ENCODE results near the gene ATP2A3. TPM values are rescaled to one million over a fixed set of nuclear protein-coding genes. Genes with fewer than 3 reads are reported as not detected.
A peak's percentile ranks its signal among the peaks of the same experiment; 100 is the strongest.

Gene ATP2A3
- total RNA-seq, 1 donor from 2014 or later = 1.6 TPM

DNA sequence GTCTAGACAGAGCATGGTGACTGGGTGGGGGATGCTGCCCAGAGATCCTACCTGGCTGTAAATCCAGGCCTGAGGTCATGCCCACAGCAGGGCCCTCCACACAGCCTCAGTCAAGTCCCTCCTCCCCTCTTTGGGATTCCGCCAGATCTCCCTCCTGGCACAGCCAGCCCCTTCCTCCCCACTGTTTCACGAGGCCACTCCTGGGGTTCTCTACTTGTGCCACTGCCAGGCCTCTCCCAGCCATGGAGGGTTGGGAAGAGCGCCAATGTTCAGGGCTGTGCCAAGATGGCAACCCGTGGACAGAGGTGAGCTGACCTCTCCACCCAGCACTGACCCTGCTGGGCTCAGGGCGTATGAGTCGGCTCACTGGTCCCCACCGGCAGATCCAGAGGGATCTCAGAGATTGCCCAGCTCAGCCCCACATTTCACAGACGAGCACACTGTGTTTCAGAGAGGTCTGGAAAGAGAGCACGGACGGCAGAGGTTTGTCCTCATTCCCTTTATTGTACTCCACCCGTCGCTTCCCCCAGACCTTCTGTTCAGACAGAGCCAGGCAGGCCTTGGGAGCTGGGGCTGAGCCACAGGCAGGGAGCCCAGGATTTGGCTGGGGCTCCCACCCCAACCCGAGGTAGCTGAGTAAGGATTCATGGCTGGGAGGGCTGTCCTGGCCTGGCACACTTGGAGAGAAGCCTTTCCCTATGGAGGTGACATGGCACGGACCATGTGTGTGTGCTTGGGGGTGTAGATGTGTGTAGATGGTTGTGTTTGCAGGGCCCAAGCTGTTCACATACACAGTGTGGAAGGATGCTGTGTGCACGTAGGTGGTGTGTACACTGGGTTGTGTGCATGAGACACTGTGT, 67.9 kb downstream of the ATP2A3 start:
- Mint-ChIP-seq H3K4me1 (peaks cover 34% of the 10 kb centered on the region), H3K27me3 (ENCODE audit: low read depth) (peaks cover 10% of the 10 kb centered on the region), H3K4me3 (no peak overlapping the region), H3K9me3 (no peaks in the 10 kb centered on the region), H3K27ac (ENCODE audit: unreplicated experiment) (peak overlapping the region; percentile 43), H3K36me3 (ENCODE audit: low read depth) (no peaks in the 10 kb centered on the region)
- no peak for DNase-seq (ENCODE audit: low read depth, low spot score)
- no peak for TF ChIP-seq CTCF (conservative IDR thresholded peaks at IDR 0.05)

DNA sequence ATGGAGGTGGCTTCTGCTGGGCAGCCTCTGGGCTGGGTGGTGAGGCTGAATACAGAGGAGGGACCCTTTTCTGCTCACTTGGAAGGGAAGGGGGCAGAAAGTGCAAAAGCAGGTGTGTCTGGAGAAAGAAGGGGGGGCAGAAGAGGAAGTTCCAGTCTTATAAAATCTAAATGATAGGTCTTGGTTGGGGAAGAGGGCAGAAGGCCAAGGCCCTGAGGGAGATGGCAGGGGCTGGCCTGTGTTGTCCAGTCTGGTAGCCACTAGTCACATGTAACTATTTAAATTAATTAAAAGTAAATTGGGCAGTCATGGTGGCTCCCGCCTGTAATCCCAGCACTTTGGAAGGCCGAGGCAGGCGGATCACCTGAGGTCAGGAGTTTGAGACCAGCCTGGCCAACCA, 68.9 kb downstream of the ATP2A3 start:
- H3K4me3 Mint-ChIP-seq = no peak overlapping the region
- peaks cover 20% of the 10 kb centered on the region for H3K27me3 Mint-ChIP-seq (ENCODE audit: low read depth)
- peaks cover 39% of the 10 kb centered on the region for H3K4me1 Mint-ChIP-seq
- no peak for TF ChIP-seq CTCF (conservative IDR thresholded peaks at IDR 0.05)
- DNase-seq (ENCODE audit: low read depth, low spot score) = no peak
- H3K36me3 Mint-ChIP-seq (ENCODE audit: low read depth) = no peaks in the 10 kb centered on the region
- no peaks in the 10 kb centered on the region for H3K9me3 Mint-ChIP-seq
- H3K27ac Mint-ChIP-seq (ENCODE audit: unreplicated experiment) = no peak overlapping the region

- H3K36me3 Mint-ChIP-seq (ENCODE audit: low read depth) = no peaks in the 10 kb centered on the region
- H3K27ac Mint-ChIP-seq (ENCODE audit: unreplicated experiment) = no peak overlapping the region
- H3K9me3 Mint-ChIP-seq = no peaks in the 10 kb centered on the region
- H3K4me1 Mint-ChIP-seq = peaks cover 41% of the 10 kb centered on the region
- TF ChIP-seq CTCF (conservative IDR thresholded peaks at IDR 0.05) = no peak
- H3K27me3 Mint-ChIP-seq (ENCODE audit: low read depth) = peaks cover 23% of the 10 kb centered on the region
- no peak overlapping the region for H3K4me3 Mint-ChIP-seq
- no peak for DNase-seq (ENCODE audit: low read depth, low spot score)
These were observed 69.3 kb downstream of the ATP2A3 start for GRCh38 chr17:3894911-3895343.

- Mint-ChIP-seq H3K36me3 (ENCODE audit: low read depth) (no peaks in the 10 kb centered on the region), H3K4me3 (peak overlapping the region; percentile 85), H3K27ac (ENCODE audit: unreplicated experiment) (no peak overlapping the region), H3K9me3 (no peaks in the 10 kb centered on the region), H3K27me3 (ENCODE audit: low read depth) (peaks cover 25% of the 10 kb centered on the region), H3K4me1 (peaks cover 41% of the 10 kb centered on the region)
- TF ChIP-seq CTCF (conservative IDR thresholded peaks at IDR 0.05) = no peak
- no peak for DNase-seq (ENCODE audit: low read depth, low spot score)
These were observed 70.0 kb downstream of the ATP2A3 start for GRCh38 chr17:3894188-3894587.

DNA sequence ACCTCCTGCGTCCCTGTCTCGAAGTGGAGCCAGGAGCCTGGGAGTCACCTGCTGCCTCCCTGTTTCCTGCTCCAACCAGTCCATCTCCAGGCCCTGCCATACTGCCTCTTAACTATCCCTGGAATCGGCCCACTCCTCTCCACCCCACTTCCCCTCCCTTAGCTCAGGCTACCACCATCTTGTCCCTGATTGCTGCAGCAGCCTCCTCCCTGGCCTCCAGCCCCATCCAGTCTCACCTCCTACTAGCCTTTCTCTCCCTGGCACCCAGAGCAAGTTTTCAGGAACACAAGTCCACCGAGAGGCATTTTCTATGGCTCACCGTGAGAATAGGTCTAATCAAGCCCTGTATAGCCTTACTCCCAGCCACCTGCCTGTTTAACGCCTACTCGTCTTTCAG, 70.5 kb downstream of the ATP2A3 start:
- Mint-ChIP-seq H3K27ac (ENCODE audit: unreplicated experiment) (peak overlapping the region; percentile 62), H3K4me1 (peaks cover 41% of the 10 kb centered on the region), H3K27me3 (ENCODE audit: low read depth) (peaks cover 25% of the 10 kb centered on the region), H3K4me3 (peak overlapping the region; percentile 85), H3K36me3 (ENCODE audit: low read depth) (no peaks in the 10 kb centered on the region), H3K9me3 (no peaks in the 10 kb centered on the region)
- no peak for TF ChIP-seq CTCF (conservative IDR thresholded peaks at IDR 0.05)
- DNase-seq (ENCODE audit: low read depth, low spot score) = no peak

Data from neural crest cell (in vitro differentiated cells).